Parathyroid adenoma (tissue), 2 donors: ENCODE data around the gene SMARCD3.

ENCODE experiments used
- H2AFZ ChIP-seq: fragments of 300-600 bp; sonication (generic); one replicate; pipeline ENCODE4 v1.7.0; 2017; ENCODE audit warnings: antibody characterized with exemption, mild to moderate bottlenecking
- H3K27ac ChIP-seq: fragments of 300-600 bp; sonication (generic); one replicate; pipeline ENCODE4 v1.7.0; 2017
- H3K27me3 ChIP-seq: fragments of 300-600 bp; sonication (generic); one replicate; pipeline ENCODE4 v1.7.0; 2017; ENCODE audit warnings: low read length; ENCODE audit not compliant: control insufficient read depth, insufficient read depth
- H3K36me3 ChIP-seq: fragments of 300-600 bp; sonication (generic); one replicate; pipeline ENCODE4 v1.7.0; 2017; ENCODE audit warnings: low read length; ENCODE audit not compliant: control insufficient read depth, insufficient read depth
- H3K4me1 ChIP-seq: fragments of 300-600 bp; sonication (generic); one replicate; pipeline ENCODE4 v1.7.0; 2017; ENCODE audit warnings: control low read depth
- H3K4me2 ChIP-seq: fragments of 300-600 bp; sonication (generic); one replicate; pipeline ENCODE4 v1.7.0; 2017; ENCODE audit warnings: low read length
- H3K4me3 ChIP-seq: fragments of 300-600 bp; sonication (generic); one replicate; pipeline ENCODE4 v1.7.0; 2017; ENCODE audit warnings: low read depth, low read length
- H3K79me2 ChIP-seq: fragments of 300-600 bp; sonication (generic); one replicate; pipeline ENCODE4 v1.7.0; 2017; ENCODE audit warnings: control low read depth
- H3K9ac ChIP-seq: fragments of 300-600 bp; sonication (generic); one replicate; pipeline ENCODE4 v1.7.0; 2017; ENCODE audit warnings: mild to moderate bottlenecking
- H3K9me3 ChIP-seq: fragments of 300-600 bp; sonication (generic); one replicate; pipeline ENCODE4 v1.7.0; 2017; ENCODE audit warnings: low read length; ENCODE audit not compliant: control insufficient read depth
- CTCF ChIP-seq: fragments of 300-600 bp; sonication (generic); IDR thresholded peaks from one replicate; pipeline ENCODE4 v1.7.0; 2017; ENCODE audit warnings: antibody characterized with exemption, mild to moderate bottlenecking
- donor health status: primary hyperparathyroidism.

Gene SMARCD3

GRCh38 chr7:151290355-151290760 lies 41.9 kb upstream of the SMARCD3 start:
- H2AFZ ChIP-seq, result no peak overlapping the region
- H3K36me3 ChIP-seq, result no peaks in the 10 kb centered on the region
- no peak for TF ChIP-seq CTCF
- no peak overlapping the region for H3K4me2 ChIP-seq
- H3K27ac ChIP-seq, result no peak overlapping the region
- no peaks in the 10 kb centered on the region for H3K27me3 ChIP-seq
- H3K9me3 ChIP-seq, result no peaks in the 10 kb centered on the region
- H3K79me2 ChIP-seq, result no peaks in the 10 kb centered on the region
- H3K4me3 ChIP-seq, result no peak overlapping the region
- H3K9ac ChIP-seq, result no peak overlapping the region
- no peaks in the 10 kb centered on the region for H3K4me1 ChIP-seq

GRCh38 chr7:151289891-151290290 lies 41.4 kb upstream of the SMARCD3 start:
- H3K27me3 ChIP-seq, result no peaks in the 10 kb centered on the region
- H3K4me2 ChIP-seq, result no peak overlapping the region
- no peak for TF ChIP-seq CTCF
- H3K4me1 ChIP-seq, result no peaks in the 10 kb centered on the region
- no peaks in the 10 kb centered on the region for H3K9me3 ChIP-seq
- H3K9ac ChIP-seq, result no peak overlapping the region
- H2AFZ ChIP-seq, result no peak overlapping the region
- no peaks in the 10 kb centered on the region for H3K79me2 ChIP-seq
- no peak overlapping the region for H3K27ac ChIP-seq
- H3K36me3 ChIP-seq, result no peaks in the 10 kb centered on the region
- H3K4me3 ChIP-seq, result no peak overlapping the region

- no peaks in the 10 kb centered on the region for H3K79me2 ChIP-seq
- H3K27ac ChIP-seq, result no peak overlapping the region
- no peak for TF ChIP-seq CTCF
- no peak overlapping the region for H2AFZ ChIP-seq
- H3K9ac ChIP-seq, result no peak overlapping the region
- no peak overlapping the region for H3K4me3 ChIP-seq
- no peaks in the 10 kb centered on the region for H3K9me3 ChIP-seq
- H3K27me3 ChIP-seq, result no peaks in the 10 kb centered on the region
- no peak overlapping the region for H3K4me2 ChIP-seq
- H3K36me3 ChIP-seq, result no peaks in the 10 kb centered on the region
- H3K4me1 ChIP-seq, result no peaks in the 10 kb centered on the region
These were observed 37.7 kb upstream of the SMARCD3 start for GRCh38 chr7:151286148-151286547.

DNA sequence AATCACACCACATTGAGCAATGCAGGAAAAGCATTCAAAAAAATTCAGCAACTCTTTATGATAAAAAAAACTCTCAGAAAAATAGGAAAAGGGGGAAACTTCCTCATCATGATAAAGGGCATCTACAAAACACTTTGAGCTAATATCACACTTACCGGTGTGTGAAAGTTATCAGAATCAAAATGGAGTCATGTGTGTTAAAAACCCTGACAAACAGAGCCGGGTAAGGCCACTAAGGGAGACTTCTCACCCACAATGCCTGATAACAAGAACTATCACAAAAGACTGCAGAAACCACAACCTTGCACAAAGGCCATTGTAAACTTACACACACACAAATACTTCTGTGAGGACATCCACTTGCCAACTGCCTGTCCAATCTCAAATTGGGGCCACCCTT lies 34.8 kb upstream of the SMARCD3 start:
- no peak overlapping the region for H2AFZ ChIP-seq

More for the DNA sequence above, 34.8 kb upstream of the SMARCD3 start:
- H3K4me1 ChIP-seq, result no peaks in the 10 kb centered on the region
- no peak overlapping the region for H3K4me3 ChIP-seq
- no peaks in the 10 kb centered on the region for H3K79me2 ChIP-seq
- H3K4me2 ChIP-seq, result no peak overlapping the region
- H3K9ac ChIP-seq, result no peak overlapping the region
- H3K27me3 ChIP-seq, result no peaks in the 10 kb centered on the region
- no peak for TF ChIP-seq CTCF
- H3K27ac ChIP-seq, result no peak overlapping the region
- no peaks in the 10 kb centered on the region for H3K36me3 ChIP-seq
- H3K9me3 ChIP-seq, result no peaks in the 10 kb centered on the region
